GM08714 (cell line): Measurements from ENCODE around the gene MRPL32.

ENCODE experiments used
- H3K4me3 ChIP-seq: fragments of 200-500 bp; sonication (Bioruptor generic); 2 replicates; pipeline ENCODE4 v1.5.1; 2014; ENCODE audit warnings: mild to moderate bottlenecking, low read length, inconsistent platforms
- ZNF274 ChIP-seq: IDR thresholded peaks from 2 replicates; pipeline ENCODE4 v1.6.1; 2012; ENCODE audit warnings: mild to moderate bottlenecking, low read depth, low read length

MRPL32 gene

GRCh38 chr7:42914009-42914408, 18.2 kb upstream of the MRPL32 start:
- TF ChIP-seq ZNF274, result no peak
- H3K4me3 ChIP-seq, result no peak overlapping the region

GRCh38 chr7:42914421-42915045, 17.6 kb upstream of the MRPL32 start:
- TF ChIP-seq ZNF274, result no peak
- no peak overlapping the region for H3K4me3 ChIP-seq

DNA sequence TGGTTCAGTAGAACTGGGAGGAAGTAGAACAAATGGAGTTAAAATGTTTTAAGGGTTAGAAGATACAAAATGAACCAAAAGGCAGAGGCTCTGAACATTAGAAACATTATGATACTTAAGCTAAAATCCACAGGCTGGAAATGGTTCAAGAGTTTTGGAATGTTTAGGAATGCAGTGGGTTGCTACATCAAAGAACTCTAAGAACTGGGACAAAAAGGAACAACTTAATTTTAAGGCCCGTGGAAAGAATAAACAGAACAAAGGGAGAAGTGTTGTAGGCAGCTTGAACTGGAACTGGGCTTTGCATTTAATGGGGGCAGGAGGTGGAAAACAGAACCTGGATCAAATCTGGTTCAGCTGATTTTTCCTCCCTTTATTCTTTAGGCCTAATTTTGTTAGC, 16.8 kb upstream of the MRPL32 start:
- no peak for TF ChIP-seq ZNF274
- H3K4me3 ChIP-seq, result no peak overlapping the region

GRCh38 chr7:42922017-42922753, 10.0 kb upstream of the MRPL32 start:
- H3K4me3 ChIP-seq, result no peak overlapping the region
- no peak for TF ChIP-seq ZNF274

DNA sequence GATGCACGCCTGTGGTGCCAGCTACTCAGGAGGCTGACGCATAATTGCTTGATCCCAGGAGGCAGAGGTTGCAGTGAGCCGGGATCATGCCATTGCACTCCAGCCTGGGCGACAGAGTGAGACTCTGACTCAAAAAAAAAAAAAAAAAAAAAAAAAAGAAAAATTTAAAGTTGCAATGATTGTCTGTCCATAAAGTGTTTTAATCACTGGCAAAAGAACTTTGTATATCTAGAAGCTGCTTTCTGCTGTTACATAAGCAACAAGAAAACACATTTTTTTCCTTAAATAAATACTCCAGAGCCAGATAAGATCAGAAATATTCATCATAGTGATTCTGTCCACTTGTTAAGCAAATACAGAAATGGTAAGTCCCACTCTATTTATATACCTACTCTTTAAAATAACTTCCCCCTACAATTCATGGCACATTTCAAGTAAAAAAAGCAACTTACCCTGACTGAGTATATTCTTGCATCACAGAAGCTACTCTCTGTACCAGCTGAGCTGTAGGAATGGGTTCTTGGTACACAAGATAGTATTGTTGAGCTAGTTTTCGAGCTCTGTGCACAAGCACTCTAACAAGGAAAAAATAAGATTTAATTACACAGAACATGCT, 7.8 kb upstream of the MRPL32 start:
- TF ChIP-seq ZNF274, result no peak

GRCh38 chr7:42925630-42926029, 6.5 kb upstream of the MRPL32 start:
- no peak for TF ChIP-seq ZNF274
- no peak overlapping the region for H3K4me3 ChIP-seq

More for the DNA sequence above, 7.8 kb upstream of the MRPL32 start:
- no peak overlapping the region for H3K4me3 ChIP-seq

GRCh38 chr7:42926204-42926603, 6.0 kb upstream of the MRPL32 start:
- no peak for TF ChIP-seq ZNF274
- H3K4me3 ChIP-seq, result no peak overlapping the region

- no peak for TF ChIP-seq ZNF274
- H3K4me3 ChIP-seq, result no peak overlapping the region
Measured at GRCh38 chr7:42928754-42929153, 3.4 kb upstream of the MRPL32 start.

GRCh38 chr7:42929449-42929848, 2.7 kb upstream of the MRPL32 start:
- H3K4me3 ChIP-seq, result no peak overlapping the region

DNA sequence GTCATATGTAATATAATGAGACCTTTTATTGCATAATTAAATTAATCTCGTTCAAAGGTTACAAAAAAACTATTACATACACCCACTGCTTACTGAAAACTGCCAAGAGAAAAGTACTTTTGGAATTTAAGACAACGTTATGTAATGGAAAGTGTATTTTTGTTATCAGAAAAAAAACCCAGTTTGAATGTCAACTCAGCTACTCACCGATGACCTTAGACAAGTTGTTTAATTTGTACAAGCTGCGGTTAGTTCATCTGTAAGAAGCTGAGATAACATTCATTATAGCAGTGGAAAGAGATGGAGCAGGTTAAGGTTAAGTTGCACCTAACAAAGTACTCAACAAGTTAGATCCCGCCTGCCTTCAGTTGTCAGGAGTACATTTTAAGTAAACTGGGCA, 1.3 kb upstream of the MRPL32 start:
- H3K4me3 ChIP-seq, result peak overlapping the region; percentile 87
- TF ChIP-seq ZNF274, result no peak

More at GRCh38 chr7:42929449-42929848, 2.7 kb upstream of the MRPL32 start:
- no peak for TF ChIP-seq ZNF274

DNA sequence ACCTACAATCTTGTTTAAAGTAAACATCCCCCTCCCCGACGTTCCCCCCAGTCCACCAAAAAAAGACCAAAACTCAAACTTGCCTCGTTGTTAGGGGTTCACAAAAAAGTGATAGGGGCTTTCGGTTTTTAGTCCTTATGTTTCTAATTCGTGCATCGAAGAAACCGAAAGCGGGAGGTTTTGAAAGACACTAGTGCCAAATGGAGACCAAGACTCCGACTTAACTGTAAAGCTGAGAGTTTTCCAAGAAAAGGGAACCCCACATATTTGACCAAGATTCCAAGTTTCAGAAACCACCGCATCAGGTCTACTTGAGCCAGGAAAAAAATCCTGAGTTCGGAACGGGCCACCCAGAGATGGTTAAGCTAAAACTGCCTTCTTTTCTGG, 736 bp upstream of the MRPL32 start:
- TF ChIP-seq ZNF274, result no peak
- H3K4me3 ChIP-seq, result peak overlapping the region; percentile 87

- H3K4me3 ChIP-seq, result peak overlapping the region; percentile 95
- TF ChIP-seq ZNF274, result no peak
Measured at GRCh38 chr7:42932811-42933591, 825 bp downstream of the MRPL32 start.

DNA sequence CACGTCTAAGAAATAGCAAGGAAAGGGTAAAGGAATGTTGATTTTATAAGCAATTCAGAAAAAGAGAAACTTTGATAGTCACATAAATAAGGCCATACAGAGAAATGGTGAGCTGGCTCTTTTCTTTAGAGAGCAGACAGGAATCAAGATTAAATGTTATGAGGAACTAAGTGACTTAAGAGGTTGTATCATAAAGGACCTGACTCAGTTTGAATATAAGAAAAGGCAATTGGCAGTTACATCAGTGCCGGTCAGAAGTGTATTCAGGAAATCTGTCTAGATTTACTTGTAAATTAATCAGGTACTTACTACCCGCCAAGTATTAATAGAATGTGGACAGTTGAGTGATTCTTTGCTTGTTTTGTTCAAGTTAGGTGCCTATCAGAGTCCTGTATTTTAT, 2.1 kb downstream of the MRPL32 start:
- no peak overlapping the region for H3K4me3 ChIP-seq
- no peak for TF ChIP-seq ZNF274

DNA sequence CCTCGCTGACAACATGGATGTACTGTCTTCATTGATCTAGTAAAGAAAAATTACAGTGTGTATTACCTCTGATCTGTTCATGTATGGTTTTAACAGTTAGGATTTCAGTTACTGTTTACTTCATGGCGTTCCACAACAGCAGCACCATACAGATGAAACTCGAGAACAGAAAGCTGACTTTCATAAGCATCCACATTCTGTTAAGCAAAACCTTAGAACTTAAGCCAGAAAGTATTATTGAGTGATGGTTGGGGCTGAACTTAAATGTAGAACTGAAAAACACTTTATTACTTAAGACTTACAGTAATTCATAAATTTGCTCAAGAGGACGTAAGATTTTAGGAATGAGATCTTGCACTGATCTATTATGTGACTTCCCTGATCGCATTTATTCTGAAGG, 3.7 kb downstream of the MRPL32 start:
- H3K4me3 ChIP-seq, result no peak overlapping the region
- TF ChIP-seq ZNF274, result no peak

DNA sequence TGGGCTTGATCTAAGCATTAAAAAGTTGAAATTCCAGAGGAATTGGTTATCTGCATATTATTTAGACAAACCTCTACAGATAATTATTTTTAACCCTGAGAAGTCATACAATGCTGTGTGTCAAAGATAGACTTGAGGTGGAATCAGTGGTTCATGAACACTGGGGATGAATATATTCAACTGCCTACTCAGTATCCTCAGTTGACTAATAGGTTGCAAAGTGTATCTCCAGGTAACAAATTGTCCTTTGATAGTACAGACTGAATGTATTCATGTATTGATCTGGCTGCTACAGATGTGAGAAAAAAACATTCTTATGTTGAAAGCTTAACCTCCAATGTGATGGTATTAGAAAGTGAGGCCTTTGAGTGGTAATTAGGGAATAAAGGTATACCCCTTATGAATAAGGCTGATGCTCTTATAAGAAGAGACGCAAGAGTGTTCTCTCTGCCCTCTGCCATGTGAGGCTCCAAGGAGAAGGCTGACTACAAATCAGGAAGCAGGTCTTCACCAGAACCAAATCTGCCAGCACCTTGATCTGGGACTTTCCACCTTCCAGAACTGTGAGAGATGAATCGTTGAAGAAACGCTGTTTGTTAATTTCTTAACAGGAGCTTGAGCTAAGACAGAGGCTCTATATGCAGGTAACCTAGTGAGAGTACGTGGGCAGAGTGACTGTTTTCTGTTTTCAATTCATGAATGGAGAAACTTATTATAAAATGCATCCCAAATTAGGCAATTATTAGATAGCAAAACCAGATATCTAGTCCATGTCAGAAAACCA, 7.5 kb downstream of the MRPL32 start:
- TF ChIP-seq ZNF274, result no peak
- no peak overlapping the region for H3K4me3 ChIP-seq
